Endodermal cell (in vitro differentiated cells): Measurements from ENCODE around the gene OSBPL8. TPM values are rescaled to one million over a fixed set of nuclear protein-coding genes. Genes with fewer than 3 reads are reported as not detected.

Experiments
- DNase-seq: peaks from one replicate; pipeline ENCODE4 v3.0.0-alpha.2; 2017
- H3K27ac ChIP-seq: 2 replicates; pipeline ENCODE4 v1.5.1; 2013; ENCODE audit warnings: mild to moderate bottlenecking, low read depth, low read length, moderate library complexity
- H3K27me3 ChIP-seq: 2 replicates; pipeline ENCODE4 v1.6.1; 2013; ENCODE audit warnings: mild to moderate bottlenecking, low read length, moderate library complexity; ENCODE audit not compliant: insufficient read depth, control insufficient read depth, poor library complexity, severe bottlenecking
- H3K36me3 ChIP-seq: 2 replicates; pipeline ENCODE4 v1.7.0; 2013; ENCODE audit warnings: mild to moderate bottlenecking, low read length, moderate library complexity; ENCODE audit not compliant: control insufficient read depth, insufficient read depth
- H3K4me1 ChIP-seq: one replicate; pipeline ENCODE4 v1.7.0; 2013; ENCODE audit warnings: low read length; ENCODE audit not compliant: control insufficient read depth, insufficient read depth
- H3K4me3 ChIP-seq: 2 replicates; pipeline ENCODE4 v1.5.1; 2013; ENCODE audit warnings: mild to moderate bottlenecking, low read length, moderate library complexity
- H3K9ac ChIP-seq: 2 replicates; pipeline ENCODE4 v1.6.1; 2013; ENCODE audit warnings: mild to moderate bottlenecking, low read length, moderate library complexity; ENCODE audit not compliant: poor library complexity, severe bottlenecking; ENCODE audit errors: extremely low read depth
- H3K9me3 ChIP-seq: 2 replicates; pipeline ENCODE4 v1.6.1; 2013; ENCODE audit warnings: mild to moderate bottlenecking, low read length, moderate library complexity; ENCODE audit not compliant: control insufficient read depth
- H3K27ac Mint-ChIP-seq: 2 replicates; pipeline ENCODE4 v1.8.0; 2020; ENCODE audit warnings: mixed read lengths
- H3K27me3 Mint-ChIP-seq: 2 replicates; pipeline ENCODE4 v1.8.0; 2021; ENCODE audit warnings: mild to moderate bottlenecking, mixed read lengths; ENCODE audit not compliant: insufficient read depth
- H3K36me3 Mint-ChIP-seq: 2 replicates; pipeline ENCODE4 v1.8.0; 2020; ENCODE audit warnings: low read depth, mixed read lengths
- H3K4me1 Mint-ChIP-seq: 2 replicates; pipeline ENCODE4 v1.8.0; 2020; ENCODE audit warnings: mixed read lengths
- H3K4me3 Mint-ChIP-seq: 2 replicates; pipeline ENCODE4 v1.8.0; 2020; ENCODE audit warnings: mild to moderate bottlenecking, moderate library complexity, mixed read lengths
- H3K9me3 Mint-ChIP-seq: 2 replicates; pipeline ENCODE4 v1.8.0; 2020; ENCODE audit warnings: mild to moderate bottlenecking, mixed read lengths
- CTCF ChIP-seq: fragments of 200-600 bp; sonication (generic); conservative IDR thresholded peaks from 2 replicates; pipeline ENCODE4 v1.5.0; 2021; ENCODE audit warnings: antibody characterized with exemption, mild to moderate bottlenecking
- WGBS, 2 experiments: methylation state at CpG; one replicate each; pipeline versions ENCODE4 v1.1.5 to v1.1.7; 2013; ENCODE audit warnings: missing lambda C conversion rate in 2 of 2, mixed read lengths in 1 of 2; ENCODE audit not compliant: insufficient coverage in 1 of 2, insufficient read length in 1 of 2; 5-methylcytosine and 5-hydroxymethylcytosine counted together
- total RNA-seq, 2 donors: library from RNA; stranded (reverse); fragmentation: NEBNext Ultra II Directional in 1 of 2; extraction: Animal tissue kit (Norgen Biotek cat#: 25700) in 1 of 2; gene quantifications; 2 replicates in 1 of 2; 3 replicates in 1 of 2; pipeline ENCODE4 v1.2.1, GENCODE V29; 2021

The OSBPL8 gene
- total RNA-seq, 2 donors from 2014 or later: 44.0 to 58.8 TPM

GRCh38 chr12:76520348-76520747, 39.2 kb downstream of the OSBPL8 start:
- Mint-ChIP-seq H3K4me3 (no peak overlapping the region), H3K9me3 (peaks cover 46% of the 10 kb centered on the region)
- H3K9me3 ChIP-seq: peaks cover 37% of the 10 kb centered on the region

GRCh38 chr12:76519538-76519937, 40.0 kb downstream of the OSBPL8 start:
- H3K27ac Mint-ChIP-seq: no peak overlapping the region
- no peaks in the 10 kb centered on the region for H3K27me3 Mint-ChIP-seq
- H3K9ac ChIP-seq: no peak overlapping the region
- no peaks in the 10 kb centered on the region for H3K4me1 Mint-ChIP-seq
- peaks cover 37% of the 10 kb centered on the region for H3K9me3 ChIP-seq
- DNase-seq: no peak
- H3K27ac ChIP-seq: no peak overlapping the region
- H3K4me3 Mint-ChIP-seq: no peak overlapping the region
- no peak for TF ChIP-seq CTCF
- H3K27me3 ChIP-seq: no peaks in the 10 kb centered on the region
- WGBS, 2 experiments: 94 to 95% methylated on average over 5 of the region's 5 CpGs
- H3K9me3 Mint-ChIP-seq: peaks cover 46% of the 10 kb centered on the region
- H3K4me3 ChIP-seq: no peak overlapping the region
- no peaks in the 10 kb centered on the region for H3K4me1 ChIP-seq
- peaks cover 6% of the 10 kb centered on the region for H3K36me3 ChIP-seq
- H3K36me3 Mint-ChIP-seq: peaks cover 56% of the 10 kb centered on the region

More at GRCh38 chr12:76520348-76520747, 39.2 kb downstream of the OSBPL8 start:
- no peak overlapping the region for H3K27ac Mint-ChIP-seq
- H3K27me3 ChIP-seq: no peaks in the 10 kb centered on the region
- no peak overlapping the region for H3K4me3 ChIP-seq
- H3K4me1 ChIP-seq: no peaks in the 10 kb centered on the region
- no peak for DNase-seq
- no peak for TF ChIP-seq CTCF
- H3K36me3 ChIP-seq: peaks cover 6% of the 10 kb centered on the region
- H3K27ac ChIP-seq: no peak overlapping the region
- no peaks in the 10 kb centered on the region for H3K4me1 Mint-ChIP-seq
- no peaks in the 10 kb centered on the region for H3K27me3 Mint-ChIP-seq
- H3K36me3 Mint-ChIP-seq: peaks cover 47% of the 10 kb centered on the region
- no peak overlapping the region for H3K9ac ChIP-seq

- 89 to 90% methylated on average over 1 to 2 of the region's 2 CpGs for WGBS, 2 experiments
- Histone ChIP-seq H3K36me3 (peaks cover 6% of the 10 kb centered on the region), H3K27me3 (no peaks in the 10 kb centered on the region), H3K9ac (no peak overlapping the region), H3K4me1 (no peaks in the 10 kb centered on the region), H3K27ac (no peak overlapping the region), H3K4me3 (no peak overlapping the region), H3K9me3 (peaks cover 35% of the 10 kb centered on the region)
- peak; percentile 58 for DNase-seq
- Mint-ChIP-seq H3K4me3 (no peak overlapping the region), H3K4me1 (no peaks in the 10 kb centered on the region), H3K36me3 (peaks cover 60% of the 10 kb centered on the region), H3K27me3 (no peaks in the 10 kb centered on the region), H3K9me3 (peaks cover 44% of the 10 kb centered on the region), H3K27ac (peak overlapping the region; percentile 22)
- TF ChIP-seq CTCF: no peak
Measured at GRCh38 chr12:76518699-76519098, 40.9 kb downstream of the OSBPL8 start.
